Esophagus (tissue), 2 donors: ENCODE measurements around the gene TNFRSF13B. TPM values are rescaled to one million over a fixed set of nuclear protein-coding genes. Genes with fewer than 3 reads are reported as not detected.

Experiments used
- H3K27ac ChIP-seq, 2 donors: one replicate each; pipeline ENCODE4 v1.5.1; 2013; ENCODE audit warnings: low read depth in 2 of 2, mild to moderate bottlenecking in 2 of 2, inconsistent platforms in 1 of 2, low read length in 1 of 2, moderate library complexity in 1 of 2
- H3K27me3 ChIP-seq, 2 donors: one replicate each; pipeline ENCODE4 v1.6.1; 2013; ENCODE audit warnings: low read length in 2 of 2, control low read depth in 1 of 2, mild to moderate bottlenecking in 1 of 2; ENCODE audit not compliant: insufficient read depth in 2 of 2, control insufficient read depth in 1 of 2
- H3K36me3 ChIP-seq, 2 donors: one replicate each; pipeline ENCODE4 v1.6.1; 2013; ENCODE audit warnings: low read length in 1 of 2; ENCODE audit not compliant: control insufficient read depth in 2 of 2, insufficient read depth in 2 of 2
- H3K4me1 ChIP-seq, 2 donors: one replicate each; pipeline ENCODE4 v1.6.1; 2013; ENCODE audit warnings: low read length in 1 of 2; ENCODE audit not compliant: control insufficient read depth in 2 of 2, insufficient read depth in 2 of 2
- H3K4me3 ChIP-seq, 2 donors: one replicate each; pipeline ENCODE4 v1.5.1; 2013; ENCODE audit warnings: low read length in 2 of 2, mild to moderate bottlenecking in 2 of 2, low read depth in 1 of 2, moderate library complexity in 1 of 2
- H3K9me3 ChIP-seq, 2 donors: one replicate each; pipeline ENCODE4 v1.6.1; 2013; ENCODE audit warnings: mild to moderate bottlenecking in 2 of 2, low read depth in 1 of 2, low read length in 1 of 2, moderate library complexity in 1 of 2; ENCODE audit not compliant: control insufficient read depth in 2 of 2, insufficient read depth in 1 of 2
- WGBS, 2 donors: extraction: QIAGEN DNeasy Blood & Tissue Kit; methylation state at CpG; one replicate each; pipeline ENCODE4 v1.1.7; 2013; 5-methylcytosine and 5-hydroxymethylcytosine counted together
- polyA plus RNA-seq, 2 donors: library from polyadenylated mRNA; stranded (reverse); fragments of 200-250 nt; gene quantifications; one replicate each; pipeline ENCODE4 v1.2.3, GENCODE V29; 2013
- donor health status: healthy with polysubstance abuse.
- donor health status: Bipolar disorder and iron deficiency.

The TNFRSF13B gene
- polyA plus RNA-seq, 2 donors, result 0.14 to 0.29 TPM

GRCh38 chr17:16915752-16916556, 56.0 kb downstream of the TNFRSF13B start:
- no peaks in the 10 kb centered on the region for H3K27me3 ChIP-seq
- H3K27ac ChIP-seq, result no peak overlapping the region
- no peaks in the 10 kb centered on the region for H3K36me3 ChIP-seq
- no peaks in the 10 kb centered on the region for H3K9me3 ChIP-seq
- peaks cover 0 to 3% of the 10 kb centered on the region in 2 donors for H3K4me1 ChIP-seq
- no peak overlapping the region for H3K4me3 ChIP-seq
- 60 to 65% methylated on average over 11 of the region's 11 CpGs for WGBS, 2 donors

GRCh38 chr17:16913463-16913862, 58.5 kb downstream of the TNFRSF13B start:
- H3K4me1 ChIP-seq, result peaks cover 0 to 5% of the 10 kb centered on the region in 2 donors
- H3K9me3 ChIP-seq, result no peaks in the 10 kb centered on the region
- H3K36me3 ChIP-seq, result no peaks in the 10 kb centered on the region
- 75 to 76% methylated on average over 2 of the region's 2 CpGs for WGBS, 2 donors
- H3K4me3 ChIP-seq, result no peak overlapping the region
- no peak overlapping the region for H3K27ac ChIP-seq
- no peaks in the 10 kb centered on the region for H3K27me3 ChIP-seq

GRCh38 chr17:16912021-16912962, 59.6 kb downstream of the TNFRSF13B start:
- H3K27me3 ChIP-seq, result no peaks in the 10 kb centered on the region
- peaks cover 0 to 5% of the 10 kb centered on the region in 2 donors for H3K4me1 ChIP-seq
- no peaks in the 10 kb centered on the region for H3K36me3 ChIP-seq
- no peak overlapping the region for H3K27ac ChIP-seq
- 85 to 88% methylated on average over 17 of the region's 17 CpGs for WGBS, 2 donors
- no peak overlapping the region for H3K4me3 ChIP-seq
- H3K9me3 ChIP-seq, result no peaks in the 10 kb centered on the region

GRCh38 chr17:16911141-16911937, 60.6 kb downstream of the TNFRSF13B start:
- H3K27ac ChIP-seq, result no peak overlapping the region
- 83 to 87% methylated on average over 17 of the region's 17 CpGs for WGBS, 2 donors
- H3K4me3 ChIP-seq, result no peak overlapping the region
- peaks cover 0 to 5% of the 10 kb centered on the region in 2 donors for H3K4me1 ChIP-seq
- H3K36me3 ChIP-seq, result no peaks in the 10 kb centered on the region
- H3K9me3 ChIP-seq, result no peaks in the 10 kb centered on the region
- no peaks in the 10 kb centered on the region for H3K27me3 ChIP-seq

GRCh38 chr17:16910341-16910740, 61.6 kb downstream of the TNFRSF13B start:
- no peak overlapping the region for H3K4me3 ChIP-seq
- H3K27ac ChIP-seq, result no peak overlapping the region
- 77 to 80% methylated on average over 8 of the region's 8 CpGs for WGBS, 2 donors
- H3K36me3 ChIP-seq, result no peaks in the 10 kb centered on the region
- H3K4me1 ChIP-seq, result peaks cover 0 to 5% of the 10 kb centered on the region in 2 donors
- H3K27me3 ChIP-seq, result no peaks in the 10 kb centered on the region
- H3K9me3 ChIP-seq, result no peaks in the 10 kb centered on the region

GRCh38 chr17:16909472-16910246, 62.3 kb downstream of the TNFRSF13B start:
- Histone ChIP-seq H3K4me3 (no peak overlapping the region), H3K9me3 (no peaks in the 10 kb centered on the region), H3K27ac (no peak overlapping the region), H3K27me3 (no peaks in the 10 kb centered on the region), H3K4me1 (peaks cover 0 to 5% of the 10 kb centered on the region in 2 donors), H3K36me3 (no peaks in the 10 kb centered on the region)
- WGBS, 2 donors, result 62% methylated on average over 13 of the region's 13 CpGs

GRCh38 chr17:16908273-16908672, 63.6 kb downstream of the TNFRSF13B start:
- no peak overlapping the region for H3K27ac ChIP-seq
- 92 to 95% methylated on average over 3 of the region's 3 CpGs for WGBS, 2 donors

GRCh38 chr17:16906680-16907079, 65.2 kb downstream of the TNFRSF13B start:
- Histone ChIP-seq H3K9me3 (no peaks in the 10 kb centered on the region), H3K4me1 (peaks cover 0 to 5% of the 10 kb centered on the region in 2 donors), H3K27ac (no peak overlapping the region), H3K36me3 (no peaks in the 10 kb centered on the region), H3K4me3 (no peak overlapping the region), H3K27me3 (no peaks in the 10 kb centered on the region)
- 79 to 84% methylated on average over 4 of the region's 4 CpGs for WGBS, 2 donors

More at GRCh38 chr17:16908273-16908672, 63.6 kb downstream of the TNFRSF13B start:
- no peak overlapping the region for H3K4me3 ChIP-seq
- H3K27me3 ChIP-seq, result no peaks in the 10 kb centered on the region
- H3K36me3 ChIP-seq, result no peaks in the 10 kb centered on the region
- H3K9me3 ChIP-seq, result no peaks in the 10 kb centered on the region
- H3K4me1 ChIP-seq, result peaks cover 0 to 5% of the 10 kb centered on the region in 2 donors
